SK-N-SH (cell line): Measurements from ENCODE around the gene EFCAB11. TPM values are rescaled to one million over a fixed set of nuclear protein-coding genes. Genes with fewer than 3 reads are reported as not detected.
A peak's percentile ranks its signal among the peaks of the same experiment; 100 is the strongest.

Experiments used
- CTCF ChIA-PET: fragments of 300-600, 350-600 bp; formaldehyde crosslinking; extraction: SDS; loops from one replicate; lab custom pipeline; 2021; lab: Yijun Ruan, JAX
- POLR2A ChIA-PET: fragments of 350-600 bp; sonication (Branson Sonifier 250); formaldehyde crosslinking; extraction: SDS; loops from one replicate; lab custom pipeline; 2020; ENCODE audit warnings: antibody characterized with exemption, inconsistent platforms; lab: Yijun Ruan, JAX
- DNase-seq: peaks from one replicate; pipeline ENCODE4 v3.0.0; 2012
- H2AFZ ChIP-seq: fragments of 200-600 bp; sonication (generic); 2 replicates; pipeline ENCODE4 v1.8.1; 2016; ENCODE audit warnings: antibody characterized with exemption, mild to moderate bottlenecking, low read depth
- H3F3A ChIP-seq: fragments of 200-600 bp; sonication (generic); replicated peaks from 2 replicates; pipeline ENCODE3; 2016; ENCODE audit warnings: antibody characterized with exemption, mild to moderate bottlenecking; ENCODE audit not compliant: insufficient read depth
- H3K27ac ChIP-seq, 2 experiments: fragments of 200-500 bp in 1 of 2; fragments of 200-600 bp in 1 of 2; sonication (Bioruptor generic) in 1 of 2; sonication (generic), shearing (Covaris generic) in 1 of 2; 2 replicates each; pipeline versions ENCODE4 v1.5.1 to v1.6.1; 2014 to 2016; ENCODE audit warnings: low read depth in 2 of 2, inconsistent platforms in 1 of 2, low read length in 1 of 2, mild to moderate bottlenecking in 1 of 2, mixed read lengths in 1 of 2
- H3K27me3 ChIP-seq: fragments of 200-600 bp; sonication (generic), shearing (Covaris generic); 2 replicates; pipeline ENCODE4 v1.6.1; 2016; ENCODE audit warnings: mixed run types; ENCODE audit not compliant: insufficient read depth
- H3K36me3 ChIP-seq, 2 experiments: fragments of 200-500 bp in 1 of 2; fragments of 200-600 bp in 1 of 2; sonication (Bioruptor generic) in 1 of 2; sonication (generic) in 1 of 2; replicated peaks in 1 of 2; 2 replicates each; pipeline versions ENCODE3 to v1.5.1; 2014 to 2016; ENCODE audit warnings: low read length in 1 of 2, mild to moderate bottlenecking in 1 of 2; ENCODE audit not compliant: insufficient read depth in 2 of 2, control insufficient read depth in 1 of 2
- H3K4me1 ChIP-seq, 2 experiments: fragments of 200-500 bp in 1 of 2; fragments of 200-600 bp in 1 of 2; sonication (Bioruptor generic) in 1 of 2; sonication (generic), shearing (Covaris generic) in 1 of 2; 2 replicates each; pipeline versions ENCODE4 v1.5.1 to v1.6.1; 2014 to 2016; ENCODE audit warnings: low read depth in 1 of 2, low read length in 1 of 2, mixed run types in 1 of 2; ENCODE audit not compliant: insufficient read depth in 2 of 2, control insufficient read depth in 1 of 2
- H3K4me2 ChIP-seq: fragments of 200-600 bp; sonication (generic), shearing (Covaris generic); 2 replicates; pipeline ENCODE4 v1.6.1; 2017; ENCODE audit warnings: mixed run types
- H3K4me3 ChIP-seq, 2 experiments: fragments of 200-500 bp in 1 of 2; fragments of 200-600 bp in 1 of 2; sonication (Bioruptor generic) in 1 of 2; sonication (generic), shearing (Covaris generic) in 1 of 2; 2 replicates each; pipeline versions ENCODE4 v1.5.1 to v1.8.1; 2014 to 2016; ENCODE audit warnings: low read depth in 2 of 2, inconsistent platforms in 1 of 2, low read length in 1 of 2, mild to moderate bottlenecking in 1 of 2, mixed read lengths in 1 of 2, moderate library complexity in 1 of 2
- H3K79me2 ChIP-seq: fragments of 200-600 bp; sonication (generic); 2 replicates; pipeline ENCODE4 v1.8.1; 2017; ENCODE audit warnings: mild to moderate bottlenecking; ENCODE audit not compliant: insufficient read depth
- H3K9ac ChIP-seq: fragments of 200-600 bp; sonication (generic); 2 replicates; pipeline ENCODE4 v1.6.1; 2017; ENCODE audit warnings: mixed run types
- H3K9me2 ChIP-seq: fragments of 200-600 bp; sonication (generic); 2 replicates; pipeline ENCODE4 v1.6.1; 2017; ENCODE audit warnings: mixed run types
- H3K9me3 ChIP-seq: fragments of 200-600 bp; sonication (generic); 2 replicates; pipeline ENCODE4 v1.6.1; 2017; ENCODE audit warnings: mixed run types, mild to moderate bottlenecking, moderate library complexity
- H4K20me1 ChIP-seq: fragments of 200-600 bp; sonication (generic); 2 replicates; pipeline ENCODE4 v1.6.1; 2017; ENCODE audit warnings: mild to moderate bottlenecking, mixed run types; ENCODE audit not compliant: insufficient read depth
- GATA2 ChIP-seq: sonication (generic); formaldehyde crosslinking; IDR thresholded peaks from 2 replicates; pipeline ENCODE4 v1.5.0; 2020; ENCODE audit warnings: mild to moderate bottlenecking, missing genetic modification reagents
- MAX ChIP-seq: IDR thresholded peaks from 2 replicates; pipeline ENCODE4 v1.4.0; 2012; ENCODE audit warnings: low read depth
- NRF1 ChIP-seq: IDR thresholded peaks from 2 replicates; pipeline ENCODE4 v1.6.1; 2012; ENCODE audit warnings: low read depth, mild to moderate bottlenecking, low read length
- POLR2AphosphoS5 ChIP-seq: IDR thresholded peaks from 2 replicates; pipeline ENCODE4 v1.6.1; 2012; ENCODE audit warnings: low read depth, low read length
- REST ChIP-seq: IDR thresholded peaks from 2 replicates; pipeline ENCODE4 v1.6.1; 2012; ENCODE audit warnings: mild to moderate bottlenecking, low read depth, low read length, moderate library complexity
- RFX5 ChIP-seq: IDR thresholded peaks from 2 replicates; pipeline ENCODE4 v1.6.1; 2012; ENCODE audit warnings: mild to moderate bottlenecking, improper control_type of control experiment, low read length
- RXRA ChIP-seq: IDR thresholded peaks from 2 replicates; pipeline ENCODE4 v1.4.0; 2012; ENCODE audit warnings: low read depth, mild to moderate bottlenecking, borderline replicate concordance
- TAF1 ChIP-seq: IDR thresholded peaks from 2 replicates; pipeline ENCODE4 v1.6.1; 2012; ENCODE audit warnings: low read depth, mild to moderate bottlenecking, low read length, moderate library complexity, borderline replicate concordance
- WGBS: methylation state at CpG from one replicate; pipeline ENCODE4 v1.1.6; 2017; ENCODE audit warnings: low lambda C conversion rate; 5-methylcytosine and 5-hydroxymethylcytosine counted together
- polyA plus RNA-seq, 3 experiments: library from polyadenylated mRNA; depleted of rRNA; stranded (reverse); fragments of >200 nt; gene quantifications; 2 replicates each; pipeline ENCODE4 v1.2.3, GENCODE V29; 2012
- TF ChIP-seq, protein P1 (sequence below): IDR thresholded peaks from 2 replicates; pipeline ENCODE4 v1.4.0; 2012; ENCODE audit warnings: low read depth, borderline replicate concordance
- TF ChIP-seq, protein P2 (sequence below): IDR thresholded peaks from 2 replicates; pipeline ENCODE4; 2012

EFCAB11 gene
- polyA plus RNA-seq, 1 of the 3 experiments (the other 2 are of a cell fraction) = 3.9 TPM

DNA sequence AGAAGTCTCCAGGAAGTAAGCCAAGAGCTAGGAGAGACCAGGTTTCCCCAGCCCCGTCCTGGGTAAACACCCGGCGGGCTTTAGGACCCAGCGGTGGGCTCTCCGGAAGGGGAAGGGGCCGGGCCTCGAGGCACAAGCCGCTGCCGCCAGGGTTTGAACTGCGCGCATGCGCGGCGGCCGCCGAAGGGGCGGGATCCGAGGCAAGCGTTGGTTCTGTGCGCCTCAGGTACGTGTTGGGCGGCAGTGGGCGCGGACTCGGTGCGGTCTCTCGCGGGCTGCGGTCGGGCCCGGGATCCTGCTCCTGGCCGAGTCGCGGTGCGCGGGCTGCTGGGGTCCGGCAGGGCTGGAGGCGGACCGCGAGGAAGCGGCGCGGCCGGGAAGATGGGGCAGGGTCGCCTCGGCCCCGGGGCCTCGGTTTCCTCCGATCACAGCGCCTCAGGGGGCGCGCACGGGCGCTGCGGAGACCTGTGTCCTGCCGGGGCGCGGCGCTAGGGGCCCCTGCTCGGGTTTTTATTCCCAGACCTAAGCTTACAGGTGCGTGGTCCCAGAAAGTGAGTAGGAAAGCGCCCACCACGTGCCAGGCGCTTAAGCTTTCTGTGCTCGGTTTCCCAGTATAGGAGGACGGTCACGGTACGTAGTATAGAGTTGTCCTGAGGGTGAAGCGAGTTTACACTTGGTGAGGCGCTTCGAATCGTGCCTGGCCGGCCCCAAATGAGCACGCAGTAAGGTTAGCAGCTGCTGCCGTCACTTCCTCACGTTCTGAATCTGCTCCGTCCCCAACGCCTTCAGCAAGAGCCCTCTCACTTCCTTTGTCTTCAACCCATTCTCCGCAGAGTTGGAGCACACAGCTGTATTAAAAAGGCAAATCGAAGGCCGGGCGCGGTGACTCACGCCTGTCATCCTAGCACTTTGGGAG lies 1.5 kb upstream of the EFCAB11 start, which contains the start of gene TDP1 (continued):
- TF ChIP-seq, protein P1, sequence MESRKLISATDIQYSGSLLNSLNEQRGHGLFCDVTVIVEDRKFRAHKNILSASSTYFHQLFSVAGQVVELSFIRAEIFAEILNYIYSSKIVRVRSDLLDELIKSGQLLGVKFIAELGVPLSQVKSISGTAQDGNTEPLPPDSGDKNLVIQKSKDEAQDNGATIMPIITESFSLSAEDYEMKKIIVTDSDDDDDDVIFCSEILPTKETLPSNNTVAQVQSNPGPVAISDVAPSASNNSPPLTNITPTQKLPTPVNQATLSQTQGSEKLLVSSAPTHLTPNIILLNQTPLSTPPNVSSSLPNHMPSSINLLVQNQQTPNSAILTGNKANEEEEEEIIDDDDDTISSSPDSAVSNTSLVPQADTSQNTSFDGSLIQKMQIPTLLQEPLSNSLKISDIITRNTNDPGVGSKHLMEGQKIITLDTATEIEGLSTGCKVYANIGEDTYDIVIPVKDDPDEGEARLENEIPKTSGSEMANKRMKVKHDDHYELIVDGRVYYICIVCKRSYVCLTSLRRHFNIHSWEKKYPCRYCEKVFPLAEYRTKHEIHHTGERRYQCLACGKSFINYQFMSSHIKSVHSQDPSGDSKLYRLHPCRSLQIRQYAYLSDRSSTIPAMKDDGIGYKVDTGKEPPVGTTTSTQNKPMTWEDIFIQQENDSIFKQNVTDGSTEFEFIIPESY = no peak
- TF ChIP-seq NRF1 = peak; percentile 89
- TF ChIP-seq GATA2 = no peak
- TF ChIP-seq RFX5 = no peak
- TF ChIP-seq REST = no peak
- TF ChIP-seq, protein P2, sequence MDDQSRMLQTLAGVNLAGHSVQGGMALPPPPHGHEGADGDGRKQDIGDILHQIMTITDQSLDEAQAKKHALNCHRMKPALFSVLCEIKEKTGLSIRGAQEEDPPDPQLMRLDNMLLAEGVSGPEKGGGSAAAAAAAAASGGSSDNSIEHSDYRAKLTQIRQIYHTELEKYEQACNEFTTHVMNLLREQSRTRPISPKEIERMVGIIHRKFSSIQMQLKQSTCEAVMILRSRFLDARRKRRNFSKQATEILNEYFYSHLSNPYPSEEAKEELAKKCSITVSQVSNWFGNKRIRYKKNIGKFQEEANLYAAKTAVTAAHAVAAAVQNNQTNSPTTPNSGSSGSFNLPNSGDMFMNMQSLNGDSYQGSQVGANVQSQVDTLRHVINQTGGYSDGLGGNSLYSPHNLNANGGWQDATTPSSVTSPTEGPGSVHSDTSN = peak; percentile 44
- peak; percentile 63 for TF ChIP-seq POLR2AphosphoS5
- no peak for TF ChIP-seq RXRA

GRCh38 chr14:89955022-89955744 lies 653 bp upstream of the EFCAB11 start:
- H3K79me2 ChIP-seq = peaks cover 50% of the 10 kb centered on the region; the same call in 1 of the 2 replicates
- peaks cover 3% of the 10 kb centered on the region; the same call in 1 of the 2 replicates for H4K20me1 ChIP-seq
- H3K27ac ChIP-seq = peak overlapping the region; percentile 85 to 94
- H3F3A ChIP-seq = peaks cover 24% of the 10 kb centered on the region
- TF ChIP-seq TAF1 (no peak), NRF1 (no peak), MAX (0 out of 2 replicates have a peak, but pooled peaks have one; percentile 1), GATA2 (no peak)
- peak overlapping the region; percentile 93 for H2AFZ ChIP-seq
- 7% methylated on average over 20 of the region's 20 CpGs for WGBS
- peak overlapping the region; percentile 76 to 89 for H3K4me3 ChIP-seq
- H3K27me3 ChIP-seq = no peaks in the 10 kb centered on the region
- peak overlapping the region; percentile 90 for H3K4me2 ChIP-seq
- no peaks in the 10 kb centered on the region for H3K9me3 ChIP-seq
- ChIA-PET POLR2A (interaction anchor here (0.9 to 1.2 kb wide), 2 partner anchors 156 to 914 kb away, joined by 3 read pairs; no protein-coding TSS in a partner anchor), CTCF (interaction anchor here (0.6 to 12.3 kb wide), 7 partner anchors 15 to 281 kb away, joined by 3 to 112 read pairs (median 4); no protein-coding TSS in a partner anchor)
- H3K36me3 ChIP-seq = peaks cover 22% of the 10 kb centered on the region in 2 experiments
- no peak for DNase-seq
- H3K9ac ChIP-seq = peak overlapping the region; percentile 92
- H3K4me1 ChIP-seq = peaks cover 10 to 11% of the 10 kb centered on the region in 2 experiments; a peak in 3 of 4 replicates
- no peaks in the 10 kb centered on the region for H3K9me2 ChIP-seq
